ENCODE measurements around the gene GRID2. TPM values are rescaled to one million over a fixed set of nuclear protein-coding genes. Genes with fewer than 3 reads are reported as not detected.

Gene GRID2
- total RNA-seq, 2 donors from 2014 or later: not detected

DNA sequence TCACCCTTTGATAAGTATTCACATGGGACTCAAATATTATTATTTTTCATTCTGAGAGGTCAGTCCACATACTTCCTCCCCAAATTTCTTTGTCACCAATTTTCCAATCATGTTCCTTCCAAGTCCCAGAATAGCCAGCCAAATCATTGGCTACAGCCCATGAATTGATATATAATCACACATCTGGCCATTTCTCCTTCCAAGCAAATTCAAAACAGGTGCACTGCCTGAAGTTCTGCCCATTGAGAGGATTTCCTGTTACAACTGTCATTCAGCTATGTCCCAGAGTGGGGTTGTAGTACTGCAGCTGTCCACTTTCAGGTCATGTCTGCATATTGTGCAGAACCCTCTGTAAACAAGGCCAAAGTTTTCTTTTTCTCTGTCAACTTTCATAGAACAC lies 347.8 kb downstream of the GRID2 start:
- Mint-ChIP-seq H3K9me3 (peaks cover 10 to 15% of the 10 kb centered on the region in 2 donors), H3K36me3 (no peaks in the 10 kb centered on the region), H3K27ac (no peak overlapping the region)
- no peak for ATAC-seq
- DNase-seq (ENCODE audit: low spot score in 2 of 2): no peak

DNA sequence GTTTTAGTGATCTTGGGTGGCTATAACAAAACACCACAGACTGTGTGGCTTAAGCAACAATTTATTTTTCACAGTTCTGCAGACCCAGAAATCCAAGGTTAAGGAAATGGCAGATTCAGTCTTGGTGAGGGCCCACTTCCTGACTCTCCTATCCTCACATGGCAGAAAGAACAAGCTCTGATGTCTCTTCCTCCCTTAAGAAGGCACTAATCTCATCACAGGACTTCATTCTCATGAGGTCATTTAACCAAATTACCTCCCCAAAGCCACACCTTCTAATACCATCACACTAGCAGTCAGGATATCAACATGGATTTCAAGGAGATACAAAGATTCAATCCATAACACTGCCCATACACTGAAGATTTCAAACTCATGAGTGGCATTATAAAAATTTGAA lies 350.3 kb downstream of the GRID2 start:
- no peak for DNase-seq (ENCODE audit: low spot score in 2 of 2)
- Mint-ChIP-seq H3K36me3 (no peaks in the 10 kb centered on the region), H3K9me3 (peaks cover 6 to 11% of the 10 kb centered on the region in 2 donors), H3K27ac (no peak overlapping the region)
- no peak for ATAC-seq

DNA sequence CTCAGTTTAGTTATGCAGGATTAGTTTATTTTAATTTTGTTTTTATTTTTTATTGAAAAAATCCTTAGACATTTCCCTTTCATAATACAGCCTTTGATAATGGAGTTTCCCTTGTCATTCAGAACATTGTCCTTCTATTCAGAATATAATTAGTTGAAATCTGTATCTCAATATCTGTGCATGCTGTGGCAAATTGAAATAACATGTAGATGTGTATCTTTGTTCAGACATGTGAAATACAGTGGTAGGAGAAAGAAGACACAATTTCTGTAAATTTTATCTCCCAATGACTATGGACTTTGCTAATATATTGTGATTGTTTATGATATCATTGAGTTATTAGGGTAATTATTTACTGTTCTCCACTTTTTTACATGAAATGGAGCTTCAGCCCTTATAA lies 353.9 kb downstream of the GRID2 start:
- Mint-ChIP-seq H3K9me3 (peaks cover 0 to 7% of the 10 kb centered on the region in 2 donors), H3K36me3 (no peaks in the 10 kb centered on the region), H3K27ac (no peak overlapping the region)
- DNase-seq (ENCODE audit: low spot score in 2 of 2) (no peak), ATAC-seq (no peak)

DNA sequence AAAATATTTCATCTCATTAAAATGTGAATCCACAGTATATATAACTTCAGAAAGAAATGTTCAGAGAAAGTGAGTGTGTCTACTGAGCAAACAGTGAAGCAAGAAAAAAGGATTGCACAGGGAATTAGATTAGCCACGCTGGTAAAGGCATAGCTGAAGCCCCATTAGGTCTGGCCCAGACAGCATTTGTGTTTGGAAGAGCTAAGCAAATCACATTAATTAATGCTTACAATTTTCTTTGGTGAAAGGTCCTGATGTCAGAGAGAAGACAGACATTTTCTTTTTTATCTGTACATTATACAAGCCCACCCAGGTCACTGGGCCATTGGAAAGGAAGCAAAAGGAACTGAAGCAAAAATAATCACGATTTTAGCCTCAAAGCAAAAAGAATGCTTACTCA lies 354.6 kb downstream of the GRID2 start:
- ATAC-seq (no peak), DNase-seq (ENCODE audit: low spot score in 2 of 2) (no peak)
- Mint-ChIP-seq H3K36me3 (no peaks in the 10 kb centered on the region), H3K9me3 (peaks cover 0 to 7% of the 10 kb centered on the region in 2 donors), H3K27ac (no peak overlapping the region)

DNA sequence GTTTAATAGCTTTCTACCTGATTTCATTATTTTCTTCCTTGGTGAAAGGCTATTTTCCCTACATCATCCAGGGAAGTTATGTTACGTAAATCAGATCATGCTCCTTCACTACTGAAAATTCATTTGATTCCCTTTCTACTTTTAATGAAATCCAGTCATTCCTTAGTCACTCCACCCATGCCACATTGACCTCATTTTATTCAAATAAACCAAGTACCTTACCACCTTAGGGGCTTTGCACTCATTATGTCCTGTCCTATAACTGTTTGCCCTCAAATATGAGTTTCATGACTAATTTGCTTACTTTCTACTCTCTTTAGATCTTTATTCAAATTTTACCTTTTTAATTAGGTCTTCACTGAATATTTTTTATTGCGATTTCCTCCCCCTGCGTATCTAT lies 374.0 kb downstream of the GRID2 start:
- DNase-seq (ENCODE audit: low spot score in 2 of 2) (no peak), ATAC-seq (no peak)
- no peaks in the 10 kb centered on the region for H3K36me3 Mint-ChIP-seq
- H3K9me3 Mint-ChIP-seq: peaks cover 10 to 21% of the 10 kb centered on the region in 2 donors
- H3K27ac Mint-ChIP-seq: no peak overlapping the region

DNA sequence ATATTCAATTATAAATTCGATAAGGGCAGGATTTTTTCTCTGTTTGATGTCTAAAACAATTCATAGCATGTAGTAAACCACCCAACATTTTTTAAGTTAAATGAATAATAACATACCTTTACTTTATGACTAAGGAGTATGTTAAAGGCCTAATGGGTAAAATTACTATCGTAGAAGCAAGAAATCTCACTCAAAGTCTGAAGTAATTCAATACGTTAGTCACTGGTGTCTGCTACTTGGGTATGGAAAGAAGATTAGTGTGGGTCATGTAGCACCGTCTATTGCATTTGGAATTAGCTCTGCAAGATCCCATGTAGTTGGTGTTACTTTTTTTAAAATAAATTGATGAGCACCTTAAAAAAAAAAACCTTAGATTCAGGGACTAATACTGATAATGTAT lies 374.5 kb downstream of the GRID2 start:
- no peak for ATAC-seq
- no peak for DNase-seq (ENCODE audit: low spot score in 2 of 2)
- H3K36me3 Mint-ChIP-seq: no peaks in the 10 kb centered on the region
- no peak overlapping the region for H3K27ac Mint-ChIP-seq
- H3K9me3 Mint-ChIP-seq: peaks cover 10 to 21% of the 10 kb centered on the region in 2 donors

DNA sequence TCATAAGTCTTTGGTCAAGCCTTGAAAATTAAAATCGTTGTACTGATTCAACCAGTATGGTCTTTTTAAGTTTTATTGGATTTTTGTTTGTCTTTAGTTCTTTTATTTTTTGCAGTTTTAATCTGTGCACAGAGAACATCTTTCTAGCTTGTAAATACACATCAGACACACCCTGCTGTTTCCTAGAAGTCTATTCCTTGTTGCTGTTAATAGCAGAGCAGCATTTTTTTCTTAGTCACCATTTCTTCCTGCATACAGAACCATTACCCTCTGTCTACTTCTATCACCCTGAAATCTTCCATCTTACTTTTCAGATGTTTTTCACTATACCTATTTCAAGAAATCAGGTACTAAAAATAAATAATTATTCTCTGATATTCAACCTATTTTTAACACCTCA lies 375.4 kb downstream of the GRID2 start:
- H3K36me3 Mint-ChIP-seq: no peaks in the 10 kb centered on the region
- no peak overlapping the region for H3K27ac Mint-ChIP-seq
- DNase-seq (ENCODE audit: low spot score in 2 of 2) (no peak), ATAC-seq (no peak)
- peaks cover 10 to 21% of the 10 kb centered on the region in 2 donors for H3K9me3 Mint-ChIP-seq

DNA sequence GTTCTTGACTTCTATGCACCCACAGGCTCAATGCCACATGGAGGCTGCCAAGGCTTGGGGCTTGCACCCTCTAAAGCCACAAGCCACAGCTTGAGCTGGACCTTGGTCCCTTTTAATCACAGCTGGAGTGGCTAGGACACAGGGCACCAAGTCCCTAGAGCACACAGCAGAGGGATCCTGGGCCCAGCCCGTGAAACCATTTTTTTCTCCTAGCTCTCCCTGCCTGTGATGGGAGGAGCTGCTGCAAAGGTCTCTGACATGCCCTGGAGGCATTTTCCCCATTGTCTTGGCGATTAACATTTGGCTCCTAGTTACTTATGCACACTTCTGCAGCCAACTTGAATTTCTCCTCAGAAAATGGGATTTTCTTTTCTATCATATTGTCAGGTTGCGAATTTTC lies 410.9 kb downstream of the GRID2 start:
- no peak for ATAC-seq
- no peak for DNase-seq (ENCODE audit: low spot score in 2 of 2)
- Mint-ChIP-seq H3K27ac (no peak overlapping the region), H3K9me3 (peaks cover 10 to 12% of the 10 kb centered on the region in 2 donors), H3K36me3 (no peaks in the 10 kb centered on the region)

DNA sequence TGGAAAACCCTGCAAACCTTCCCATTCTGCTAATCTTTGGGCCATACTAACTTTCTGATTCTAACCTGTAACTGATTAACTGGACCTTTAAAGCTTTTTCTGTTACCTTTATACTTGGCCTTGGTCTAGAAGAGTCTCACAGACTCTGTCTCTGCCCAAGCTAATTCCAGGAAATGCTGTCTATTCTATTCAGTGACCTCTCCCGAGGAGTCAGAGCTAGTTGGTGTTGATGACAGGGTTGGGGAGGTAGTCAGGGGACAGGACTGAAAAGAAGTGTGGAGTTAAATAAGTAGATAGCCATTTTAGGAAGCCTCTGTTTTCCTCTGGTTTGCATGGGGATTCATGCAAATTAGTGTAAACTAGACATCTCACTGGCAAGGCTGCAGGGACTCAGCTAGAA lies 429.5 kb downstream of the GRID2 start:
- H3K27ac Mint-ChIP-seq: no peak overlapping the region
- H3K9me3 Mint-ChIP-seq: peaks cover 0 to 6% of the 10 kb centered on the region in 2 donors
- no peaks in the 10 kb centered on the region for H3K36me3 Mint-ChIP-seq
- DNase-seq (ENCODE audit: low spot score in 2 of 2) (no peak), ATAC-seq (no peak)

DNA sequence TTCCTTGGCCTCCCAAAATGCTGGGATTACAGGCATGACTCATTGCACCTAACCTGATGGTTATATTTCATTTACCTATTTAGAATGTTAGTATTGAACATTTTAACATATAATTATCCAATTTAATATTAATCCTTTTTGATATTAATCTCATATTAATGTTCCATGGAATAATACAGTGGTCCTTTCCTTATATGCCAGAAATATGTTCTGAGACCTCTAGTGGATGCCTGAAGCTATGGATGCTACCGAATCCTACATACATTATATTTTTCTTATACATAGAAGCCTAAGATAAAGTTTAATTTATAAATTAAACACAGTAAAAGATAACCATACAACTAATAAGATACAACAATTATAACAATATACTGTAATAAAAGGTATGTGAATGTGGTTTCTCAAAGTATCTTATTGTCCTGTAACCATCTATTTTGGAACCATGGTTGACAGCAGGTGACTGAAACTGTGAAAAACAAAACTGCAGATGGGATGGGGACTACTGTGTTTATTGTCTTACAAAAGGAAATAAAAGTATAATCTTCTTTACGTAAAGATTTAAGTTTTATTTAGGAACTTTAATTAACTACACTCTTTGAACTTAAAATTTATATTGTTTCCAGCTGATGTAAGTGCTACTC lies 431.4 kb downstream of the GRID2 start:
- DNase-seq (ENCODE audit: low spot score in 2 of 2): no peak
- ATAC-seq: no peak
- H3K9me3 Mint-ChIP-seq: peaks cover 0 to 6% of the 10 kb centered on the region in 2 donors
- no peak overlapping the region for H3K27ac Mint-ChIP-seq
- H3K36me3 Mint-ChIP-seq: no peaks in the 10 kb centered on the region

DNA sequence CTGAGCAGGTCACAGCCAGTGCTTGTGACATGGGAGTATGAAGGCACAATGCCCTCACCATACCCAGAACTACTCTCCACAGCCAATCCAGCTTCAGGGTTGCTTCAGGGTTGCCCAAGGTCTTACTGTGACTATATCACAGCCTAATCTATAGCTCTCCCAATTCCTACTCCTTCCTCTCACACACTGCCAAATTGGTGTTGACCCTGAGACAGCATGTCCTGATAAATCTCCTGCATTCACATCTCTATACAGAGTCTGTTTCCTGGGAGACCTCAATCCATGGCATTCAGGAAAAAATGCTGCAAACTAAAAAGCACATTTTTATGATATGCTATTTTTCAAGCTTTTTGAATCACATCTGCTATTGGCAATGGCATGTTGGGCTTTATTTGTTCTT lies 456.7 kb downstream of the GRID2 start:
- Mint-ChIP-seq H3K27ac (no peak overlapping the region), H3K9me3 (peaks cover 5 to 8% of the 10 kb centered on the region in 2 donors), H3K36me3 (no peaks in the 10 kb centered on the region)
- ATAC-seq (no peak), DNase-seq (ENCODE audit: low spot score in 2 of 2) (no peak)

DNA sequence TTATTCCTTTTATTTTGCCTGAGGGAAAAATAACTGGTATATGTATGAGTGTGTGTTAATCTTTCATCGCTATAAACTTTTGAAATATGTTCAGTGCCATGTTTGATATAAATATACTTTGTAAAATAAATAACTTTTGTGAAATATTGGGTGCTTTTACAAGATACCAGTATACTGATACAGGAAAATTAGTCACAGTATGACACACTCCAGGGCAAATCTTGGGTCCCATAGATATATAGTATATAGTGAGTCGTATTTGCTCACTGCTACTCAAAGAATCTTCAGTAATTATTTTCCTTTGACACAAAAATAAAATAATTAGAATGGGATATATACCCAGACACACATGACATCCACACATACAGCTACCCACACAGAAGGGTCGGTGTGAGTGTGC lies 472.3 kb downstream of the GRID2 start:
- ATAC-seq: no peak
- no peaks in the 10 kb centered on the region for H3K36me3 Mint-ChIP-seq
- DNase-seq (ENCODE audit: low spot score in 2 of 2): no peak
- no peak overlapping the region for H3K27ac Mint-ChIP-seq
- H3K9me3 Mint-ChIP-seq: peaks cover 3 to 14% of the 10 kb centered on the region in 2 donors

DNA sequence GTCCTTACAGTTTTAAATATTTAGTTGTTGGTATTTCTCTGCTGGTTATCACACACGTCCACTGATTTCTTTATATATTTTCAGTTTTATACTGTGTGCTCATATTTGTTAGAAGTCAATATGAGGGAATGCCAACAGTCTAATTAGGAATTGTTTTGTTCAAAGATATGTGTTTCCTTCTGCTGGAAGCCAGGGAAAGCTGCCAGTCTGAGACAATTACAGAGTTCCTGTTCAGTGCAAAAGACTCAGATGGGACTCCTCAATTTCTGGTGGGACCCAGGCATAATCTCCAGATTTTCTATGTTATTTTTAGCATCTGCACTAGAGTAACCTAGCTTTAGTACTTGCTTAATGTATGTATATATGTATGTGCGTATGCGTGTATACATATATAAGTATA lies 486.0 kb downstream of the GRID2 start:
- DNase-seq (ENCODE audit: low spot score in 2 of 2) (no peak), ATAC-seq (no peak)
- no peaks in the 10 kb centered on the region for H3K36me3 Mint-ChIP-seq
- H3K9me3 Mint-ChIP-seq: peaks cover 20% of the 10 kb centered on the region in 2 donors
- H3K27ac Mint-ChIP-seq: no peak overlapping the region

DNA sequence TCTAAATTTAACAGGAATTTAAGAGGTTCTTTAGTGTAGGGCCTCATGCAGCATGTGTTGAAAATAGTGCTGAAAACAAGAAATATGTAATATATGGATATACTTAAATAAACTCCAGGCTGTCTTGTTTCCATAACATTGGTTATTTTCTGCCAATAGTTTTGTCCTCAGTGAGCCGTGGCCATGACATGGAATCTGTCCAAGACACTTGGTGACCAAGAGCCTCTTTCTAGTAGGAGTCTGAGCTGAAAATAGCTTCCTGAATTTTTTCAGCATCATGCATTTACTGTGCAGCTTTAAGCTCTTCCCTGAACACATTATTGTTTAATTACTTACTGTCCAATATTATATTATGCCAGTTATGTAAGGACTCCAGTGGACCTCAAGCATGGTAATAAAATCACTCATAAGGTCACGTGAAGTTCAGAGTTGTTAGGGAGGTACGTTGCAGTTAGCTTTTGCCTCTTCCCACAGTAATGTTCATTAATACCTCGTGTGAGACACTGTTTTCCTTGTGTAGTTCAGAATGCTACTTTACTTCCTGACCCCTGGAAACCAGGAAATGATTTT lies 488.2 kb downstream of the GRID2 start:
- Mint-ChIP-seq H3K27ac (no peak overlapping the region), H3K9me3 (peaks cover 20 to 26% of the 10 kb centered on the region in 2 donors), H3K36me3 (no peaks in the 10 kb centered on the region)
- DNase-seq (ENCODE audit: low spot score in 2 of 2) (no peak), ATAC-seq (no peak)

DNA sequence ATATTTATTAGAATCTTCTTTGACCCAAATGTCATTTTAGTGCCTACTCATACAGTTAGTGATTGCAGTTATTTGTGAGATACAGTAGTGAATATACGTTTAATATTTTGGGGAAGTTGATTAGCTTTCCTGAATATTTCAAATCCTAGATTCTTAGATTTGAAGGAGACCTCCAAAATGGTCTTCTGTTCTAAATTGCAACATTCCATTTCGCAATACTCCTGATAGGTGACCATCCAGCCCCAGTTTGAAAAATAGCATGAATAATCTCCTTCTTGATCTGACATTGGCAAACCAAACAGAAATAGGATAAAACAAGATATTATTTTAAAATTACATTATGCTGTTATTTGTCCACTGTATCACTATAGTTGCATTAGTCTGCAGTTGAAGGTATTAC lies 505.6 kb downstream of the GRID2 start:
- H3K27ac Mint-ChIP-seq: no peak overlapping the region
- peaks cover 5 to 8% of the 10 kb centered on the region in 2 donors for H3K9me3 Mint-ChIP-seq

DNA sequence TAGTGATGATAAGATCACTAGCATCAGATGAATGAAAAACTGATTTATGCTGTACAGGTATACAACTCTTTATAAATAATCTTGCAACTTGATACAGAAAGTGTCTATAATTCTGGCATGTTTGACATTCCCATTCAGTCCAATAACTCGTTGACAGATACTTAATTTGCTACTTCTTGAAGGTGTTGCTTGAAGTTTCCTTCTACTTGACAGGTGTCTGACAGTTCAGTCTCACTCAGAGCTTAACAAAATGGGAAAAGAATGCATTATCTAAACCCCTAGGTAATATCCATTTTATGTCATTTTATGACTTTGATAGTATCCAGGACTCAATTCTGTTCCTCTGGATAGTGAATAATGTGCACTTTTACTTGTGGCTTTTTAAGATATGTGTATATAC lies 508.9 kb downstream of the GRID2 start:
- H3K36me3 Mint-ChIP-seq: no peaks in the 10 kb centered on the region
- H3K9me3 Mint-ChIP-seq: peaks cover 0 to 3% of the 10 kb centered on the region in 2 donors
- H3K27ac Mint-ChIP-seq: no peak overlapping the region
- DNase-seq (ENCODE audit: low spot score in 2 of 2) (no peak), ATAC-seq (no peak)

More for the DNA sequence above, 505.6 kb downstream of the GRID2 start:
- no peaks in the 10 kb centered on the region for H3K36me3 Mint-ChIP-seq
- no peak for DNase-seq (ENCODE audit: low spot score in 2 of 2)
- no peak for ATAC-seq

DNA sequence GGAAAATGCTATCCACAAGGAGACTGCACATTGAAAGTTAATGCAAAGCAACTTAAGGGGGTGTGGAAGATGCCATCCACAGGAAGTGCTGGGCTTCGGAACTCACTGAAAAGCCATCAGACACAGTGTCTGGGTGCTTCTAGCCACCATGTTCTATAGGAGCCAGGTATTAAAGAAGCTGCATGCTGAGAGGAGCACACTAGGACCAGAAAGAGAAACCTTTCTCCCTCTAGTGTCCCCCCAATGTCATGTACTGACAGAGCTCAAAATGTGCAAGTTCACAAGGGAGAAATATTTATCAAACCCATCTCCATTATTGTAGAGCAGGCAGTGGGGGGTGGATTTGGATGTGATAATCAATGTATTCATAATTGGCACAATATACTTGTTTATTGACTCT lies 510.9 kb downstream of the GRID2 start:
- peaks cover 0 to 4% of the 10 kb centered on the region in 2 donors for H3K9me3 Mint-ChIP-seq
- no peak overlapping the region for H3K27ac Mint-ChIP-seq
- no peak for DNase-seq (ENCODE audit: low spot score in 2 of 2)
- no peak for ATAC-seq
- H3K36me3 Mint-ChIP-seq: no peaks in the 10 kb centered on the region

DNA sequence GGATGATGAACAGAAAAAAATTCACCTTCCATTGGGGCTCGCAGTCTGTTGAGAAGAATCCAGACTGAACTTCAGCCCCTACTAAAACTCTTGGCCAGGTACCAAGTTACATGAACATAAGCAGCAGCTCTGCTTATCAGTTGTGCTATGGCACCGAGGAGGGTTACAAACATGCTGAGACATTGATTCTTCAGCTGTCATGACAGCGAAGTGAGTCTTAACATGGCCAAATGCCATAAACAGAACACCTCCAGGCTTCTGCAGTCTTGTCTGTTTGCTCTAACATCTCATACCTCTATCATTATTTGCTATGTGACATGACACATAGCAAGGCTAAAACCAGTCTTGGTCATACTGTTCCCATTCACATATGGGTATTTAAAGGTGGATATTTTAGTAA lies 521.5 kb downstream of the GRID2 start:
- H3K9me3 Mint-ChIP-seq: peaks cover 0 to 7% of the 10 kb centered on the region in 2 donors
- H3K36me3 Mint-ChIP-seq: no peaks in the 10 kb centered on the region
- no peak overlapping the region for H3K27ac Mint-ChIP-seq
- no peak for ATAC-seq
- DNase-seq (ENCODE audit: low spot score in 2 of 2): no peak

Measured in activated naive CD4-positive, alpha-beta T cell treated with anti-CD3 and anti-CD28 coated beads, Interleukin-2, amount 50 U/mL, for 72 hours (primary cell).